Measurements from ENCODE around the gene DOCK2.

The DOCK2 gene

GRCh38 chr5:170095646-170096045 lies 458.6 kb downstream of the DOCK2 start:
- no peak overlapping the region for H3K4me3 ChIP-seq (replicated peaks; ENCODE audit: low read depth, low read length)
- DNase-seq (ENCODE audit: extremely low read depth, low read depth) = no peak
- no peak for TF ChIP-seq CTCF (IDR thresholded peaks at IDR 0.05; ENCODE audit: low read depth, low read length, missing control alignments)

DNA sequence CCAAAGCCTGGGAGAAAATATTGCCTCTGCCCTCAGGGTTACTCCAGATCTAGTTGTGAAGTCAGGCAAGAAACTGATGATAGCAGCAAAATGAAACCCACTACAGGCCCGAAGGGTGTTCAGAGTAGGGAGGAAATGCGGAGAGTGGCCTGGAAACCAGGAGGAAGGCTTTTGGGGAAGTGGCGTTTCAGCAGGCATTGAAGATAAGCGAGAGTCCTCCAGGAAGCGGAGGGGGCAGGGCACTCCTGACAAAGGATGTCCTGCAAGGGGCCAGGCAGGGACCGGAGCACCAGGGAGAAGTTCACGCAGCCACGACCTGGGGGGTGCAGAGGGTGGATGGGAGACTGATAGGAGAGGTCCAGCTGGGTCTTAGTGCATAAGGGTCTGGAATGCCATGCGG lies 460.9 kb downstream of the DOCK2 start:
- H3K4me3 ChIP-seq (replicated peaks; ENCODE audit: low read depth, low read length) = no peak overlapping the region
- no peak for TF ChIP-seq CTCF (IDR thresholded peaks at IDR 0.05; ENCODE audit: low read depth, low read length, missing control alignments)
- no peak for DNase-seq (ENCODE audit: extremely low read depth, low read depth)

DNA sequence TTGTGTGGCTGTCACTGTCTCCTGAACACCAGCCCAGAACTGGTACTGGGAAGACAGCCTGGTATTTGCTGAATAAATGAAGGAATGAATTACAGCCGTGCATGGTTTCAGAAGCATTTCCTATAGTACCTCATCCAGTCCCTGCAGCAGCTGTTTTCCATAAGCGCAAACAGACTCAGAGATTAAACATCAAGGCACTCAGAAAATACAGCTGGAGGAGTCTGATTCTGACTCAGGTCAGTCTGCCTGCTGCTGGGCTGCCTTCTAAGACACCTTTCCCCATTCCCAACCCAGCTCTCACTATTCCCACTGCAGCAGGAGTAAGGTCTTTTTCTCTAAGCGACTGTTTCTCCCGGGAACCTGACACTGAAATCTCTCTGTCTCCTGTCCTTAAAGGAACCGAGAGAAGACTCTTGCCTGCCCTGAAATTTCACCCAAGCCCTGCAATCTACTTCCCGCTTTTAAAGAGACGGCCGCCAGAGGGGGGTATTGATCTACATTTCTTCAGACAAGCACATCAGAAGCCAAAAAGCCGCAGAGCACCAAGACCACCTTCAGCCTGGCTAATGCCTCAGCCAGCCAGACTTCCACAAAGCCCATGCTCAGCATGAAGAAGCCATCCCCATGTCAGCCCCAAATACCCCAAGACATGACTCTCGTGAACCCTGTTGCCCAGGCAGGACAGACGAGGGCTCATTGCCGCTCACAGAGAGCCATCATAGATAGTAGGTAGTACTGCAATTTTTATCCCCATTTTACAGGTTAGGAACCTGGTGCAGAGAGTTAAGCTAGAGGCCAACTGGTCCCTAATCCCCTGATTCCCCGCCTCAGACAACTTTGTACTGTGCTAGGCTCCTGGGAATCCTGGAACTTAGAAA lies 463.2 kb downstream of the DOCK2 start:
- TF ChIP-seq CTCF (IDR thresholded peaks at IDR 0.05; ENCODE audit: low read depth, low read length, missing control alignments) = peak; percentile 74
- H3K4me3 ChIP-seq (replicated peaks; ENCODE audit: low read depth, low read length) = no peak overlapping the region
- DNase-seq (ENCODE audit: extremely low read depth, low read depth) = peak; percentile 45

GRCh38 chr5:170103447-170103846 lies 466.4 kb downstream of the DOCK2 start:
- no peak overlapping the region for H3K4me3 ChIP-seq (replicated peaks; ENCODE audit: low read depth, low read length)
- TF ChIP-seq CTCF (IDR thresholded peaks at IDR 0.05; ENCODE audit: low read depth, low read length, missing control alignments) = no peak
- DNase-seq (ENCODE audit: extremely low read depth, low read depth) = no peak

DNA sequence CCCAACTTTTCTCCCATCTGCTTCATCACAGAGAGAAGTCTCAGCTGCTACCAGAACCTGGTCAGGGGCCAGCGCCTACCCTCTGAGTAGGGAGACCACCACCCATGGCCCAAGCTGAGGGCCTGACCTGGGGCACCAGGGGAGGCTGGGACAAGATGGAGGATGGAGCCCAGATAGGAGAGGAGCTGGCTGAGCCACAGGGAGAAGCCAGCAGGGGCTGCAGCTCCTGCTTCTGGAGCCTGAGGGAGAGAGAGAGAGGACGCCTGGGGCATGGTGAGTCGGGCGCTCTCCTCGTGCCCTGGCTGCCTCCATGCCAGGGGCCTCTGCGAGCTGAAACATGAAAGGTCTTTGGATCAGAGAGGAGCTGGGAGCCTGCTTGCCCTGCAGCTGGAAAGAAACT lies 467.2 kb downstream of the DOCK2 start:
- DNase-seq (ENCODE audit: extremely low read depth, low read depth) = no peak
- TF ChIP-seq CTCF (IDR thresholded peaks at IDR 0.05; ENCODE audit: low read depth, low read length, missing control alignments) = no peak
- no peak overlapping the region for H3K4me3 ChIP-seq (replicated peaks; ENCODE audit: low read depth, low read length)

DNA sequence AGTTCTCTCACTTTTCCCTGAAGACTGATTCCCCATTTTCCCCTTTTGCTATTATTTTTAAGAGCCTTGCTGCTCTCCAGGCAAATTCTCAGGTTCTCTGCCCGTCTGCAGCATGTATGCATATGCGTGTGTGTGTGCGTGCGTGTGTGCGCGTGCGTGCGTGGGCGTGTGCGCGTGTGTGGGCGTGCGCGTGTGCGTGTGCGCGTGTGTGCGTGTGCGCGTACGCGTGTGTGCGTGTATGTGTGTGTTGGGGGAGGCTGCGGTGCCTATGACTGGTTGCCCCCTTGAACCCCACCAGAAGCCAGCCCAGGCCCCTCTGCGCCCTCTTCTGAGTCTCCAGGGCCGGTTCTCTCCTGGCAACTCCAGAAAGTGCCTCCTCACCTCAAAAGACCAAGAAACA lies 467.6 kb downstream of the DOCK2 start:
- TF ChIP-seq CTCF (IDR thresholded peaks at IDR 0.05; ENCODE audit: low read depth, low read length, missing control alignments) = no peak
- no peak for DNase-seq (ENCODE audit: extremely low read depth, low read depth)
- H3K4me3 ChIP-seq (replicated peaks; ENCODE audit: low read depth, low read length) = no peak overlapping the region

Data from HFF-Myc (cell line).